ENCODE results near the gene GRIN2A.

The GRIN2A gene

DNA sequence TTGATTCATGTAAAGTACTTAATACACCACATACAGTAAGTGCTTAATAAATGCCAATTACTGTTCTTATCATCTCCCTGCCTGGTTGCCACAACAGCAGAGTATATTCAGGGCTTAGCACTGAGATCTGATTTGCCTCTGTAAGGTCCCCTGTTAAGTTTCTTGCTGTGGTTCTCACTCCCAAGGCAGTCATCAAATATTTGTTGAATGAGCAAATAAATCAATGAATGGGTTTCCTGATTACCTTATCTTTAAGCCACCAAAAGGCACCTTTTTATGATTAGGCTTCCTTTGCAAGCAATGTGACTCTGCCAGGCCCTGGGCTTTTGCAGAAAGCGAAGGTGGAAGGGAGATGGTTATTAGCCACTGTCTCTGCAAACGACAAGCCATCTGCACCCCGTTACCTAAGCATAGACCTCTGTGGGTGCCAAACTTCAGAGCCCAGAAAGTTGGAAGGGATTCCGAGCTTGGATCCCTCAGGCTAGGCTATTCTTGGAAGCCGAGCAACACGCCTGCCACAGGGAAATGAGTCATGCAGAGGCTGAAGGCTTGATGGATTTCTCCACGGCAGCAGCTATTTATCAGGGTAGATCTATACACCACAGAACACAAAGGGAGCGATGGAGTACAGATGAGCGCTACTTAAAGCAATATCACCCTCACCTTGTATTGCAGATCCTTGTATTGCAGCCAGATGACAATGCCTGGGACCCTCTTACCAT is 102.0 kb downstream of the GRIN2A start:
- H3K27ac ChIP-seq, result no peak overlapping the region
- no peak for TF ChIP-seq ZFX (IDR thresholded peaks at IDR 0.05)
- TF ChIP-seq, protein P1, sequence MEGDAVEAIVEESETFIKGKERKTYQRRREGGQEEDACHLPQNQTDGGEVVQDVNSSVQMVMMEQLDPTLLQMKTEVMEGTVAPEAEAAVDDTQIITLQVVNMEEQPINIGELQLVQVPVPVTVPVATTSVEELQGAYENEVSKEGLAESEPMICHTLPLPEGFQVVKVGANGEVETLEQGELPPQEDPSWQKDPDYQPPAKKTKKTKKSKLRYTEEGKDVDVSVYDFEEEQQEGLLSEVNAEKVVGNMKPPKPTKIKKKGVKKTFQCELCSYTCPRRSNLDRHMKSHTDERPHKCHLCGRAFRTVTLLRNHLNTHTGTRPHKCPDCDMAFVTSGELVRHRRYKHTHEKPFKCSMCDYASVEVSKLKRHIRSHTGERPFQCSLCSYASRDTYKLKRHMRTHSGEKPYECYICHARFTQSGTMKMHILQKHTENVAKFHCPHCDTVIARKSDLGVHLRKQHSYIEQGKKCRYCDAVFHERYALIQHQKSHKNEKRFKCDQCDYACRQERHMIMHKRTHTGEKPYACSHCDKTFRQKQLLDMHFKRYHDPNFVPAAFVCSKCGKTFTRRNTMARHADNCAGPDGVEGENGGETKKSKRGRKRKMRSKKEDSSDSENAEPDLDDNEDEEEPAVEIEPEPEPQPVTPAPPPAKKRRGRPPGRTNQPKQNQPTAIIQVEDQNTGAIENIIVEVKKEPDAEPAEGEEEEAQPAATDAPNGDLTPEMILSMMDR (conservative IDR thresholded peaks at IDR 0.05), result no peak

DNA sequence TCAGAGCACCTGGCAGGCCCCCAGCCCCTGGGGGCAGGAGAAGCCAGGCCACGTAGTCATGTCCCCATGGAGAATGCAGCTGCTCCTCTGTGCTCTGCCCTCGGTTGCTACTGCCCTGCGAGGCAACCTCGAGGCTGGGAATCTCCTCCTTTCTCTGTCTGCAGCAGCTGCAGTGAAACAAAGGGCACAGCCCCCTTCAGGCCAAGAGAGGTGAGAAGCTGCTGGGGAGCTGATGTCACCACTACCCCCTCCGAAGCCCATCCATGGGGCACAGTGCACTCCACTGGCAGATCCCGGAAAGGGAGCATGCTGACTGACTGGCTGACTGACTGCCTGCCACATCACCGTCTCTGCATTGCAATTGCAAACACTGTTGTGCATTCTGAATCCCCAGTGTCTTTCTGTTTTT is 103.7 kb downstream of the GRIN2A start:
- no peak for TF ChIP-seq ZFX (IDR thresholded peaks at IDR 0.05)
- TF ChIP-seq, protein P1 (conservative IDR thresholded peaks at IDR 0.05), result no peak
- no peak overlapping the region for H3K27ac ChIP-seq

DNA sequence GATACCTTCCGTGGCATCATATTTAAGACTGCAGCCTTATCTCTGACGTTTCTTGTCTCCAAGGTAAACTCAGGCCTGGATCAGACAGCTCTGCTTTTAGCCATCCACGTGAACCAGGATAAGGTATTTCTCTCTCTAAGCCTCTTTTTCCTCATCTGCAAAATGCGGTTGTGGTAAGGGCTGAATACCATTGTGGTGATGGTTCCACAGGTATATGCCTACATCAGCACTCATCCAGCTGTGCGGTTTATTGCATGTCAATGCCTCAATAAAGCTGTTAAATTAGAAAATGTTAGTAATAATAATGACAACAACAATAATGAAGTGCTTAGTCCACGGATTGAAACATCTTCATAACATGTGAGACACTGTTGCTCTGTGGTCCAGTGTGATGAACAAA is 104.4 kb downstream of the GRIN2A start:
- H3K27ac ChIP-seq, result no peak overlapping the region
- TF ChIP-seq, protein P1 (conservative IDR thresholded peaks at IDR 0.05), result no peak
- no peak for TF ChIP-seq ZFX (IDR thresholded peaks at IDR 0.05)

DNA sequence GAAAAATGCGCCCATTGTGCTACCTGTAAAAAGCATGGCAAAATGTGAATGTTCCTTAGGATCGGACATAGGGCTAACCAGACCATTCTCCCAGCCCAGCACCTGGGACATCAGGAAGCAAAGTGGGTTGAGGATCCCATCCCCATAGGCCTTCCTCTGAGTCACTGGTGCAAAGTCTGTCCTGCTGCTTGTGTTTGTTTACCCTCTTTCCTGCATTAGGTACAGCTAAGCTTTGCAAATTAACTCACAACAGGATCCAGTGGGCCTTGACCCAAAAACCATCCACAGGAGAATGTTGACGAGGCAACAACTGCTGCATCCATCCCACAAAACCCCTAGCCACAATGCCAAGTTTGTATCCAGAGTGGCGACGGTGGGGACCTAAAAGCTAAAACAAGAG is 106.2 kb downstream of the GRIN2A start:
- no peak for TF ChIP-seq ZFX (IDR thresholded peaks at IDR 0.05)
- TF ChIP-seq, protein P1 (conservative IDR thresholded peaks at IDR 0.05), result no peak
- no peak overlapping the region for H3K27ac ChIP-seq

DNA sequence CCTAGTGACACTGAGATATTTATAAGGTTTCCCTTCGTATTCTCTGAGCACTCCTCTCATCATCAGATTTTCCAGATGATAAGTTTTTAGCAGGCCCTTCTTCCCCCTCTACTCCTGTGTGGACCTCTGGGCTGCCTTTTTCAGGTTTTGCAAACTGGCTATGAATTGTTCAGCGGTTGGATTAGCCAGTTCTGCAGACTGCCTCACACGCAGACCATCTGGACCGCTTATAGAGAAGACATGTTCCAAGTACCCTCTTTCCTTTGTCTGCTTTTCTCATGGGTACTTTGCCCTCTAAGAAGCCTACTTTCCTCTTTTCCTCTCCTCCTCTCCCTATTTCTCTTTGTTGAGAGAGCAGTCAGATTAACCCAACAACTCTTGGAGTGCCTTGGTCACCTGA is 111.6 kb downstream of the GRIN2A start:
- no peak overlapping the region for H3K27ac ChIP-seq
- no peak for TF ChIP-seq ZFX (IDR thresholded peaks at IDR 0.05)
- TF ChIP-seq, protein P1 (conservative IDR thresholded peaks at IDR 0.05), result no peak

DNA sequence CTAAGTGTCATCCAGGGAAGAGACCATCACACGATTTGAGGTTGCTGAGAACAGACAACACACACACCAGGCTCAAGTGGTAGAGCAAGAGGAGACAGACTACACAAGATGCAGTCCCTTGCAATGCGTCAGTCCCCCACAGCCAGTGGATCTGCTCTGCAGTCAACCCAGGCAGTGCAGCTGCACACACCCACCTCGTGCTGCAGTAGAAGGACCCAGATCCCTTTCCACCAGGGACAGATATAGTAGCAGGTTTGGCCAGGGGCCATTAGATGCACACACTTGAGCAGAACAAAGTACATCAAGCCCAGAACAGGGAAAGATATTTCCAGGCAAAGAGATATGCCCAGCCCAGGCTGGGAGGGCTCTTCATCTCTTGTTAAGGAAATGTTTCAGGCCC is 112.9 kb downstream of the GRIN2A start:
- TF ChIP-seq ZFX (IDR thresholded peaks at IDR 0.05), result no peak
- TF ChIP-seq, protein P1 (conservative IDR thresholded peaks at IDR 0.05), result no peak
- H3K27ac ChIP-seq, result no peak overlapping the region

DNA sequence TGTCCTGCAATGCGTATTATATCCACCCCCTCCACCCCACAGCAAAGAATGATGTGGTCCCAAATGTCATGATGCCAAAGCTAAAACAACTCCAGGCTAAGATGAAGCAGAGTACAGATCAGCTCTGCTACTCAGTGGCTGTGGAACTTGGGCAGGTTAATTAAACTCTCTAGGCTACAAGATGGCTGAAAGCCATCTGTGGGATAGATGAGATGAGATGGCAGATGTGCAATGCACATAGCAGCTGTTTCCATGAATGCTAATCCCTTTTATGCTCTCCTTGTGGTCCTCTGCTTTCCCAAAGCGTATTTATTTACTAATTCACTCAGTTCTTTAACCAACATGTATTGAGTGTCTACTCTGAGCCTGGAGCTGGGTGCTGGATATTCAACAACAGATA is 114.4 kb downstream of the GRIN2A start:
- no peak overlapping the region for H3K27ac ChIP-seq
- TF ChIP-seq, protein P1 (conservative IDR thresholded peaks at IDR 0.05), result no peak
- no peak for TF ChIP-seq ZFX (IDR thresholded peaks at IDR 0.05)

Measured in C4-2B (cell line).